ENCODE measurements around the gene TOR1AIP1.

Gene TOR1AIP1

DNA sequence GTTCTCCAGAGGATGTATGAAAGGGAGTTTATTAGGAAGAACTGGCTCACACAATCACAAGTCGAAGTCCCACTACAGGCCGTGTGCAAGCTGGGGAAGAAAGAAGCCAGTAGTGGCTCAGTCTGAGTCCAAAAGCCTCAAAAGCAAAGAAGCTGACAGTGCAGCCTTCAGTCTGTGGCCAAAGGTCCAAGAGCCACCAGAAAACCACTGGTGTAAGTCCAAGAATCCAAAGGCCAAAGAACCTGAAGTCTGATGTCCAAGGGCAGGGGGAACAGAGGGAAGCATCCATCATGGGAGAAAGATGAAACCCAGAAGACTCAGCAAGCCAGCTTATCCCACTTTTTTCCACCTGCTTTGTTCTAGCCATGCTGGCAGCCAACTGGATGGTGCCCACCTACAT, 51.1 kb downstream of the TOR1AIP1 start:
- TF ChIP-seq POU2F2 (IDR thresholded peaks at IDR 0.05; ENCODE audit: low read depth, low read length) (no peak), SPI1 (IDR thresholded peaks at IDR 0.05; ENCODE audit: low read depth, low read length) (no peak), POLR2AphosphoS5 (IDR thresholded peaks at IDR 0.05; ENCODE audit: low read depth, low read length) (no peak), TAF1 (IDR thresholded peaks at IDR 0.05; ENCODE audit: low read depth, low read length) (no peak), PAX5 (IDR thresholded peaks at IDR 0.05; ENCODE audit: insufficient read depth, low read length, severe bottlenecking) (no peak), POLR2A (IDR thresholded peaks at IDR 0.05; ENCODE audit: low read depth, low read length) (no peak)
- no peak for FAIRE-seq
- no peak for DNase-seq (ENCODE audit: insufficient read length, low spot score)

DNA sequence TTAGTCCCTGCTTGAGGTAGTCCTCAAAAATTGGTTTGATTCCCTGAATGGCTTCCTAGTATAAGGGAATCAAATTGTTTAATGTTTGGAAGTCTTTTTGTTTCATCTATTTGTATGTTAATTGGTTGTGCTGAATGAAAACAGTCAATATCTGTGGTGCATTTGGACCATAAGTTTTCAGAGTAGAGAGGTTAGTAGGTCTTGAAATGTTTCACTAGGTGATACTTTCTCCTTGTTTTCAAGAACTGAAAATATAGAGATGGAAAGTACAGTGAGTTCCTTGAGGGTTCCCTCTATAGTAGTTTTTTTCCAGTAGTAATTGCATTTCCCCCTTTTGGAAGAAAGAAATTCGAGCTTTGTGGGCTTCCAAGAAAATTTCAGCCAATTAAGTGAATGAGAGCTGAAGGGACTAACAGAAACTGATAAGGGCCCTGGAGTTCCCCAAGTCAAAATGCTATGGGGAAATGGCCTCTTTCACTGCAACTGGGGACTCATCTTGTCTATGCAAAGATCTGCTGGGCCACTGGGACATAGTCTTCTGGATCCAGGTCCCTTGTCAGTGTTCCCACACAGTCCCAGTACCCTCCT, 53.9 kb downstream of the TOR1AIP1 start:
- DNase-seq (ENCODE audit: insufficient read length, low spot score) (no peak), FAIRE-seq (no peak)
- TF ChIP-seq SPI1 (IDR thresholded peaks at IDR 0.05; ENCODE audit: low read depth, low read length), result peak; percentile 62
- TF ChIP-seq POU2F2 (IDR thresholded peaks at IDR 0.05; ENCODE audit: low read depth, low read length), result no peak

DNA sequence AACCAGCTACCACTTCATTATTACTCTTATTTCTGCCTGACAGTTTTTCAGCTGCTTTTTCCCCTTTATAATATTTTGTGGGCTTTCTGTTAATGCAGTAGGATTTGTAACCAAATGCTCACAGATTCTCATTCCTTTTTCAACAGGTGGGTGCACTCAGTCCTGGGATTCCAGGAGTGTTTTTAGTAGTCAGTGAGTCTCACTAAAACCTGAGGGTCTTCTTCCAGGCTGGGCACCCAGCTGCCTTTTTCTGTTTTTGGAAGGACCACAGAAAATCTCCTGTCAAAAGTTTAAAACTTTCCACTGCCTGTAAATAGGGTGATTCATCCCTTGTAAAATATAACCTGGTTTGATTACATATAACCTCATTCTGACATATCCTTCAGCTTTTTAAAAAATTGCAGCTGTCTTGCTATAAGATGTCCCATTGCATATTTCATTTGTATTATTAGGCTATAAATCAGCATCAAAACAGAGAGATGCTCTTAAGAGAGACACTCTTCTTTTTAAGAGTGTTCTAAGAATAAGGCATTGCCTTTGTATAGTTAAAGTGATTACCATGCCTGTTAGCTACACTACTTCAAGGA, 55.7 kb downstream of the TOR1AIP1 start:
- no peak for FAIRE-seq
- TF ChIP-seq SPI1 (IDR thresholded peaks at IDR 0.05; ENCODE audit: low read depth, low read length) (no peak), POLR2A (IDR thresholded peaks at IDR 0.05; ENCODE audit: low read depth, low read length) (no peak), POLR2AphosphoS5 (IDR thresholded peaks at IDR 0.05; ENCODE audit: low read depth, low read length) (no peak), TAF1 (IDR thresholded peaks at IDR 0.05; ENCODE audit: low read depth, low read length) (no peak), POU2F2 (IDR thresholded peaks at IDR 0.05; ENCODE audit: low read depth, low read length) (no peak), PAX5 (IDR thresholded peaks at IDR 0.05; ENCODE audit: insufficient read depth, low read length, severe bottlenecking) (no peak)

DNA sequence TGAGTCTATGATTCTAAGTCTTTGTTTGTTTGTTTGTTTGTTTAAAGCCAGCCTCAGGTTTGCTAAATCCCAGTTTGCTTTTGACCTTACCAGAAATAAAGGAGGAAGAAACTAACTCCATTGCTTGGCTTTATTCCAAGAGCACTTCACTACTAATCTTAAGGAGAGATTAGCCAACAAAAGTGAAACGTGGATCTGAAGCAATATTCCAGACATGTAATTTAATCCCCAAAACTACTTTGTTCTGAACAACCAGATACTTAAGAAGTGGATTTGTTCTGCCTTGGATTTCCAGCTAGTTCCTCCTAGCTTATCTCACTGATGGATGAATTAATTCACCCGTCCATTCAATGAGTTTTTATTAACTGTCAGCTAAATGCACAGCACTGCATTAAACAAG, 56.7 kb downstream of the TOR1AIP1 start:
- DNase-seq (ENCODE audit: insufficient read length, low spot score), result no peak
- TF ChIP-seq PAX5 (IDR thresholded peaks at IDR 0.05; ENCODE audit: insufficient read depth, low read length, severe bottlenecking) (no peak), POLR2AphosphoS5 (IDR thresholded peaks at IDR 0.05; ENCODE audit: low read depth, low read length) (no peak), POLR2A (IDR thresholded peaks at IDR 0.05; ENCODE audit: low read depth, low read length) (no peak), SPI1 (IDR thresholded peaks at IDR 0.05; ENCODE audit: low read depth, low read length) (no peak), POU2F2 (IDR thresholded peaks at IDR 0.05; ENCODE audit: low read depth, low read length) (no peak), TAF1 (IDR thresholded peaks at IDR 0.05; ENCODE audit: low read depth, low read length) (no peak)
- FAIRE-seq, result no peak

More for the DNA sequence above, 55.7 kb downstream of the TOR1AIP1 start:
- DNase-seq (ENCODE audit: insufficient read length, low spot score), result no peak

DNA sequence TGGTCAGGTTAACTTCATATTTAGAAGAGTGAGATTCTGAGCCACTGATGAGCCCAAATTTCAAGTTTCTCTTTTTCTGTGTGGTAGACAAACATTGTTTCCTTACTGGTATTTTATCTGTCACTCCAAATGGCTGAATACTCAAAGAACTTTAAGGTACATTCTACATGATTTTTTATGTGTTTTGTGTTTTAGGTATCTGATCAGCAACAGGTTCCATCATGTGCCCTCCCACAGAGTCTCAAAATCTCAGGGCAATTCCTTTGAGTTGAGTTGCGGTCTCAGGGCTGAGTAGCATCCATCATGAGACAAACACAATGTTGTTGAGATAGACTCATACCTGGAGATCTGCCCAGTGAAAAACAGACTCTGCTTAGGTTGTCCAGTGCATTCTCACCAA, 57.9 kb downstream of the TOR1AIP1 start:
- TF ChIP-seq POU2F2 (IDR thresholded peaks at IDR 0.05; ENCODE audit: low read depth, low read length) (no peak), POLR2A (IDR thresholded peaks at IDR 0.05; ENCODE audit: low read depth, low read length) (no peak), SPI1 (IDR thresholded peaks at IDR 0.05; ENCODE audit: low read depth, low read length) (no peak), PAX5 (IDR thresholded peaks at IDR 0.05; ENCODE audit: insufficient read depth, low read length, severe bottlenecking) (no peak), POLR2AphosphoS5 (IDR thresholded peaks at IDR 0.05; ENCODE audit: low read depth, low read length) (no peak), TAF1 (IDR thresholded peaks at IDR 0.05; ENCODE audit: low read depth, low read length) (no peak)
- no peak for FAIRE-seq
- no peak for DNase-seq (ENCODE audit: insufficient read length, low spot score)

DNA sequence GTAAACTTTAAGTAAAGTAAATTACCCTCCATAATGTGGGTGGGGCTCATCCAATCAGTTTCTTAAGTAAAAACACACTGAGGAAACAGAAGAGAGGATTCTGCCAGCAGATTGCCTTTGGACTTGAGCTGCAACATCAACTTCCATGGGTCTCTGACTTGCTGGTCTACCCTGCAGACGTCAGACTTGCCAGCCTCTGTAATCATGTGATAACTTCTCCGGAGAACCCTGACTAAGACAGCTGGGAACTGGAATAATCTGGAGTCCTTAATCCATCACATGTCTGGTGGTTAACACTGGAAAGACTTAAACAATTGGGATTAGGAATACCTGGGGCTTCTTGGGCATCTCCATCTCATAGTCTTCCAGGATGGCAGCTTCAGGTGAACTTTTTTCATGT, 59.4 kb downstream of the TOR1AIP1 start:
- no peak for FAIRE-seq
- no peak for DNase-seq (ENCODE audit: insufficient read length, low spot score)
- TF ChIP-seq TAF1 (IDR thresholded peaks at IDR 0.05; ENCODE audit: low read depth, low read length), result no peak
- no peak for TF ChIP-seq POLR2AphosphoS5 (IDR thresholded peaks at IDR 0.05; ENCODE audit: low read depth, low read length)
- TF ChIP-seq PAX5 (IDR thresholded peaks at IDR 0.05; ENCODE audit: insufficient read depth, low read length, severe bottlenecking), result no peak
- no peak for TF ChIP-seq SPI1 (IDR thresholded peaks at IDR 0.05; ENCODE audit: low read depth, low read length)
- no peak for TF ChIP-seq POLR2A (IDR thresholded peaks at IDR 0.05; ENCODE audit: low read depth, low read length)
- TF ChIP-seq POU2F2 (IDR thresholded peaks at IDR 0.05; ENCODE audit: low read depth, low read length), result no peak

DNA sequence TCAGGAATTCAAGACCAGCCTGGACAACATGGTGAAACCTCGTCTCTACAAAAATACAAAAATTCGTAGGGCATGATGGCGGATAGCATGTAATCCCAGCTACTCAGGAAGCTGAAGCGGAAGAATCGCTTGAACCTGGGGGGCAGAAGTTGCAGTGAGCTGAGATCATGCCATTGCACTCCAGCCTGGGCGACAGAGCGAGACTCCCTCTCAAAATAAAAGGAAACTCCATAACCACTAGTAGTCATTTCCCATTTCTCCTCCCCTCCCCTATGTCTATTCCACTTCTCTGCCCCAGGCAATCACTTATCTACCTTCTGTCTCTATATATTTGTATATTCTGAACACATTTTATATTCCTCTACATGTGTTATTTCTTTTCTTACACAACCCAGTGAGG, 68.6 kb downstream of the TOR1AIP1 start:
- no peak for DNase-seq (ENCODE audit: insufficient read length, low spot score)
- TF ChIP-seq POLR2A (IDR thresholded peaks at IDR 0.05; ENCODE audit: low read depth, low read length) (no peak), POU2F2 (IDR thresholded peaks at IDR 0.05; ENCODE audit: low read depth, low read length) (no peak), POLR2AphosphoS5 (IDR thresholded peaks at IDR 0.05; ENCODE audit: low read depth, low read length) (no peak), TAF1 (IDR thresholded peaks at IDR 0.05; ENCODE audit: low read depth, low read length) (no peak), PAX5 (IDR thresholded peaks at IDR 0.05; ENCODE audit: insufficient read depth, low read length, severe bottlenecking) (no peak), SPI1 (IDR thresholded peaks at IDR 0.05; ENCODE audit: low read depth, low read length) (no peak)
- FAIRE-seq, result no peak

DNA sequence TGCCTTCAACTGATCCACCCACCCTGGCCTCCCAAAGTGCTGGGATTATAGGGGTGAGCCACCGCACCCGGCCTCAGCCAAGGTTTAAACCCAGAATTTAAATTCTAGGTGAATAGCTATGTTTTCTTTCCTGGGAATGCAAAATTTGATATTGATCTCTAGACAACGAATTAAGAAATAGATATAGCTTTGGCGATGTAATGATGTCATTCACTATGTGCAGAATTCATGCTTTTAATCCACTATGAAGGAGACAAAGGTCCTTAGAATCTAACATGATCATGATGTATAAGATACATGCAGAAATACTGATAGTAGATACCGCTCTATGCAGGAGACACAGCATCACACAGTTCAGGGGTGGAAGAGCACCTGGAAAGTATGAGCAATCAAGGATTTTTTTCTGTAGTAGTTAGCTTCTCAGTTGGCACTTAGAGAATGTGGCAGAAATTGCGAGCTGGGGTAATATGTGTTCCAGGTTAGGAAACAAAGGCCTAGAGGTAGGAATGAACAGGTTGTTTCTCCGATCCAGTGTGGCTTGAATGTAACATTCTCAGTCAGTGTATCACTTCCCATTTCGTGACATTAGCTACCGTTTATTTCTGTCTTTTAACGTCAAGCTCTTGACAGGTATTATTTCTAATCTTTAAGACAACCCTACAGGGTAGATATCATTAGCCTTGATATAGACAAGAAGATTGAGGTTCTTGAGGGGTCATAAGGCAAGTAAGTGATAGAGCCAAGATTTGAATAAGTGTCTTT, 69.5 kb downstream of the TOR1AIP1 start:
- peak; percentile 92 for TF ChIP-seq SPI1 (IDR thresholded peaks at IDR 0.05; ENCODE audit: low read depth, low read length)
- no peak for TF ChIP-seq POLR2AphosphoS5 (IDR thresholded peaks at IDR 0.05; ENCODE audit: low read depth, low read length)
- DNase-seq (ENCODE audit: insufficient read length, low spot score) (no peak), FAIRE-seq (no peak)

DNA sequence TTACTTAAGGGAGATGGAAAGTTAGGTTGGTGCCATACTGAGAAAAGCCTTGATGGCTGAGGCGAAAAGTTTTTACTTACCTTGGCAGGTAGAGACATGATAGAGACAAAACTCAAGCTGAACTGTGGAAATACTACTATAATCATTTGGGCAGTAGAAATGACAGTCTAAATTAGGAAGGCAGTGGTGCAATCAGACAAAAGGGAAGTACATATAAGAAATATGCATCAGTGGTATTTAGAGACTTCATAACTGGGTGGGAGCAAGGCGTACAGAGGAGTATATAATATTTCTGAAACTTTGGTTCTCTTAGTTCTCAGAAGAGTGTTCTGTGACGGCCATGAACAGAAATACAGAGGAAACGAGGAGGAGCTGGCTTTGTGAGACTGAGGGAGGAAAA, 70.1 kb downstream of the TOR1AIP1 start:
- FAIRE-seq, result no peak
- DNase-seq (ENCODE audit: insufficient read length, low spot score), result no peak
- no peak for TF ChIP-seq POLR2AphosphoS5 (IDR thresholded peaks at IDR 0.05; ENCODE audit: low read depth, low read length)
- no peak for TF ChIP-seq SPI1 (IDR thresholded peaks at IDR 0.05; ENCODE audit: low read depth, low read length)
- TF ChIP-seq POLR2A (IDR thresholded peaks at IDR 0.05; ENCODE audit: low read depth, low read length), result no peak
- TF ChIP-seq PAX5 (IDR thresholded peaks at IDR 0.05; ENCODE audit: insufficient read depth, low read length, severe bottlenecking), result no peak
- no peak for TF ChIP-seq POU2F2 (IDR thresholded peaks at IDR 0.05; ENCODE audit: low read depth, low read length)
- TF ChIP-seq TAF1 (IDR thresholded peaks at IDR 0.05; ENCODE audit: low read depth, low read length), result no peak
